ENCODE results near the gene HBG1.
"Not testable (repeated sequence)": the region's sequence is repeated elsewhere in the genome, so short reads cannot be mapped to it uniquely, and the experiment has no call there.

The HBG1 gene

DNA sequence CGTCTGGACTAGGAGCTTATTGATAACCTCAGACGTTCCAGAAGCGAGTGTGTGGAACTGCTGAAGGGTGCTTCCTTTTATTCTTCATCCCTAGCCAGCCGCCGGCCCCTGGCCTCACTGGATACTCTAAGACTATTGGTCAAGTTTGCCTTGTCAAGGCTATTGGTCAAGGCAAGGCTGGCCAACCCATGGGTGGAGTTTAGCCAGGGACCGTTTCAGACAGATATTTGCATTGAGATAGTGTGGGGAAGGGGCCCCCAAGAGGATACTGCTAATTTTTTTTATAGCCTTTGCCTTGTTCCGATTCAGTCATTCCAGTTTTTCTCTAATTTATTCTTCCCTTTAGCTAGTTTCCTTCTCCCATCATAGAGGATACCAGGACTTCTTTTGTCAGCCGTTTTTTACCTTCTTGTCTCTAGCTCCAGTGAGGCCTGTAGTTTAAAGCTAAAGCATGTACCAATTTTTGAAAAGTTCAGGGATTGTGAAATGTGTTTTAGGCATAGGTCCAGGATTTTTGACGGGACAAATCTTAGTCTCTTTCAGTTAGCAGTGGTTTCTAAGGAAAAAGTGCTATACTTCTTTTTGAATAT, at the start of gene HBG1:
Gene HBG1 (minus strand): TSS at position 51 of the 590 bp plus-strand sequence. CDS start 53 bp downstream, outside the sequence.
- DNase-seq: not testable (repeated sequence)

GRCh38 chr11:5298451-5298850, 48.8 kb upstream of the HBG1 start:
- DNase-seq: no peak

DNA sequence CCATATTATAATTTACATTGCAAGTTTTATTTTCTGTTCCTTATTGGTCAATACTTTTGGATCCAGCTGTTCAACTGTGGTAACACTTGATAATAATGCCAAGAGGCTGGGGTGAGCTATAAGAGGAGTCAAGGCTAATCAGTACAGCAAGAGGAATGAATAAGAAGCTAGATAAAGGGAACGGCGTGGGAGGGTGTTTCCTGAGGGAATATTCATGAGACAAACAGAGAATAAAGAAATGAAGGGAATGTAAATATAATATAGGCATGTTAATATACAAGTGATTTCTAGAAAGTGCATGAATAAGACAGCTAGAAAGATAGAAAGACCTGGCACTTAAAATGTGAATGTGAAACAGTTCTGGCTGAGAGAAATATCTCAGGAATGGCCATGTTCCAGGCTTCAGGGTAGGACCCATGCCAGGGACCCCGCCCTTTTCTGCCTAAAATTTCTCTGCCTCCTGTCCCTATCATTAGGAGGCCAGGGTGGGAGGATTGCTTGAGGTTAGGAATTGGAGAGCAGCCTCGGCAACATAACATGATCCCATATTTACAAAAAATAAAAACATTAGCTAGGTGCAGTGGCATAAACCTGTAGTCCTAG, 48.2 kb upstream of the HBG1 start:
- no peak for DNase-seq

DNA sequence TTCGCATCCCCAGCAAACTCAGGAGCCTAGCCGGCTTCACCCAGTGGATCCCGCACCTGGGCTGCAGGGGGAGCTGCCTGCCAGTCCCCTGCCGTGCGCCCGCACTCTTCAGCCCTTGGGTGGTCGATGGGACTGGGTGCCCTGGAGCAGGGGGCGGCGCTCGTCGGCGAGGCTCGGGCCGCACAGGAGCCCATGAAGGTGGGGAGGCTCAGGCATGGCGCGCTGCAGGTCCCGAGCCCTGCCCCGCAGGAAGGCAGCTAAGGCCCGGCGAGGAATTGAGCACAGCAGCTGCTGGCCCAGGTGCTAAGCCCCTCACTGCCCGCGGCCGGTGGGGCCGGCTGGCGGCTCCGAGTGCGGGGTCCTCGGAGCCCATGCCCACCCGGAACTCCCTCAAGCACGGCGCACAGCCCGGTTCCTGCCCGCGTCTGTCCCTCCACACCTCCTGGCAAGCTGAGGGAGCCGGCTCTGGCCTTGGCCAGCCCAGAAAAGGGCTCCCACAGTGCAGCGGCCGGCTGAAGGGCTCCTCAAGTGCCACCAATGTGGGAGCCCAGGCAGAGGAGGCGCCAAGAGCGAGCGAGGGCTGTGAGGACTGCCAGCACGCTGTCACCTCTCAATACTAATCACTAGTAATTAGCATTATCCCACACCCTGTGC, 44.8 kb upstream of the HBG1 start:
- not testable (repeated sequence) for DNase-seq

GRCh38 chr11:5293028-5293427, 43.4 kb upstream of the HBG1 start:
- no peak for DNase-seq

GRCh38 chr11:5291207-5291838, 41.7 kb upstream of the HBG1 start:
- no peak for DNase-seq

DNA sequence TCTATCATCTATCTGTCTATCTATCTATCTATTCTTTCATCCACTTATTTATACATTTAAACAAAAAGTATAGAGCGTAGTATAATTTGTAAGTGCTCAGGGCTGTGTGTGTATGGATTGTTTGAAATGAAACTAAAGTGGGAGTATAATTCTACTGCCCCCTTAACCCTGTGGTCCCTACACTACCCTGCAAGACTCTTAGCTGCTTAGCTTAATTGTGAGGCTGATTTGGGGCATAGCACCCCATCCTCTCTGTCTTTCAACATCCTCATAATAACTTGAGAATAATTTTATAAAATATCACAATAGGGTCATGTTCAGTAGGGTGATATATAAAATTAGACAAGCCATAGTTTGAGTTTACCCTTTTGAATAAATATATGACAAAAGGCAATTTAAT, 40.4 kb upstream of the HBG1 start:
- no peak for DNase-seq

DNA sequence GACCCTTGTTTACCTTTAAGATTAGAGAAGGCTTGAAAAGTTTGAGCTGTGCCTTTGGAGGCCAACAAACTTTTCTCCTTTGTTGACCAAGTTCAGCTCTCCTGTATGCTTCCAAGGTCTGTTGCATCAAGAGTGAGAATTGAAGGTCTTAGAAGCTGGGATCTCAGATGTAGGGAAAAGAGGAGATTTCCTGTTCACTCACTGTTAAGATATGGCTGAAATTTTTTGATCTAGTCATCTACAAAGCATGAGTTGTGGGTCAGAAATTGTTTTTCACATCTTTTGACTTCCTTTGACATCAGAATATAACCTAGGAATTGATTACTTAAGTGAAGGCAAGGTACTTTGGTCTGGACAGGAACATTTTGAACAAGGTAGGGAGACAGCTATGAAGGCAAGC, 40.0 kb upstream of the HBG1 start:
- DNase-seq: no peak

DNA sequence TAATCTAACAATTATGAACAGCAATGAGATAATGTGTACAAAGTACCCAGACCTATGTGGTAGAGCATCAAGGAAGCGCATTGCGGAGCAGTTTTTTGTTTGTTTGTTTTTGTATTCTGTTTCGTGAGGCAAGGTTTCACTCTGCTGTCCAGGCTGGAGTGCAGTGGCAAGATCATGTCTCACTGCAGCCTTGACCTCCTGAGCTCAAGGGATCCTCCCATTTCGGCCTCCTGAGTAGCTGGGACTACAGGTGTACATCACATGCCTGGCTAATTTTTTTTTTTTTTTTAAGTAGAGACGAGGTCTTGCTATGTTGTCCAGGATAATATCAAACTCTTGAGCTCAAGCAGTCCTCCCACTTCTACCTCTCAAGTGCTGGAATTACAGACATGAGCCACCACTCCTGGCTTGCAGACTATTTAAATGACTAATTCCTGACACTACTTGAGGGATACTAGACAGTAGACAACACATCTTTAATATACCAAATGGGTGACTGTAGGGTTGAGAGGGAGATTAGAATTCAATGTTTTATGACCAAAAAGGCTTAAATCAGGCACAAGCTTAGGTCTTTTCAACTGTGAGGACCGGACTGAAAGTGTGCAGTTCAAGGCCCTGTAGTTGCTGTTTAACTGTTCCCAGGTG, 39.4 kb upstream of the HBG1 start:
- no peak for DNase-seq

DNA sequence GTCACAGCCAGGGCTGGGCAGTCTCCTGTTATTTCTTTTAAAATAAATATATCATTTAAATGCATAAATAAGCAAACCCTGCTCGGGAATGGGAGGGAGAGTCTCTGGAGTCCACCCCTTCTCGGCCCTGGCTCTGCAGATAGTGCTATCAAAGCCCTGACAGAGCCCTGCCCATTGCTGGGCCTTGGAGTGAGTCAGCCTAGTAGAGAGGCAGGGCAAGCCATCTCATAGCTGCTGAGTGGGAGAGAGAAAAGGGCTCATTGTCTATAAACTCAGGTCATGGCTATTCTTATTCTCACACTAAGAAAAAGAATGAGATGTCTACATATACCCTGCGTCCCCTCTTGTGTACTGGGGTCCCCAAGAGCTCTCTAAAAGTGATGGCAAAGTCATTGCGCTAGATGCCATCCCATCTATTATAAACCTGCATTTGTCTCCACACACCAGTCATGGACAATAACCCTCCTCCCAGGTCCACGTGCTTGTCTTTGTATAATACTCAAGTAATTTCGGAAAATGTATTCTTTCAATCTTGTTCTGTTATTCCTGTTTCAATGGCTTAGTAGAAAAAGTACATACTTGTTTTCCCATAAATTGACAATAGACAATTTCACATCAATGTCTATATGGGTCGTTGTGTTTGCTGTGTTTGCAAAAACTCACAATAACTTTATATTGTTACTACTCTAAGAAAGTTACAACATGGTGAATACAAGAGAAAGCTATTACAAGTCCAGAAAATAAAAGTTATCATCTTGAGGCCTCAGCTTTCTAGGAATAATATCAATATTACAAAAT, 38.6 kb upstream of the HBG1 start:
- DNase-seq: no peak

DNA sequence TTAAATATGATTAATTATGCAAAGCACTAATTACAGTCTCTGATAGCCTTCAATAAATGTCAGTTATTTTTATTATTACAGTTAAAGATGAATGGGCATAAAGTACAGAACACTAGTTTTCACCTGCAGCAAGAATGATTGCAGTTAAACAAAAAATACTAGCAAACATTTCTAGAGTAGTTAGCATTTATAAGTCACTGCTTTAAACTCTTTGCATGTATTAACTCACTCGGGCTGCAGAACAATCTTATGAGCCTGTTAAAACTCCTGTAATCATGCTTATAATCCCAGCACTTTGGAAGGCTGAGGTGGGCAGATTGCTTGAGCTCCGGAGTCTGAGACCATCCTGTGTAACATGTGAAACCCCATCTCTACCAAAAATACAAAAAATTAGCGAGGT, 37.2 kb upstream of the HBG1 start:
- no peak for DNase-seq

- no peak for DNase-seq
Observed at GRCh38 chr11:5286351-5286750, 36.7 kb upstream of the HBG1 start.

GRCh38 chr11:5285703-5286340, 36.2 kb upstream of the HBG1 start:
- no peak for DNase-seq

- no peak for DNase-seq
Observed at GRCh38 chr11:5284637-5285036, 35.0 kb upstream of the HBG1 start.

DNA sequence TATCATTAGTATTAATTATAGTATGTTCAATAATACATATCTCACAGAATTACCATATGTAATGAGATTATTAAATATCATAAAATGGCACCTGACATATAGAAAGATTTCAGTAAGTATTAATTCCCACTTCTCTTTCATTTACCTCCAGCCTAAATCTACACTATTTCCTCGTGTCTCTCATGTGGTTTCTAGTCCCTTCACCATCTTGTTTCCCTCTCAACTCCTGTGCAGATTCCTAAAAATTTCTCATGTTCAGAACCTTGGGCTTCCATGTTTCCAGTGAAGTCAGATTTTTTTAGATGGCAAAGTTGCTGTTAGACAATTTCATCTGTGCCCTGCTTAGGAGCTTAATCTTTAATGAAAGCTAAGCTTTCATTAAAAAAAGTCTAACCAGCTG, 34.2 kb upstream of the HBG1 start:
- no peak for DNase-seq

DNA sequence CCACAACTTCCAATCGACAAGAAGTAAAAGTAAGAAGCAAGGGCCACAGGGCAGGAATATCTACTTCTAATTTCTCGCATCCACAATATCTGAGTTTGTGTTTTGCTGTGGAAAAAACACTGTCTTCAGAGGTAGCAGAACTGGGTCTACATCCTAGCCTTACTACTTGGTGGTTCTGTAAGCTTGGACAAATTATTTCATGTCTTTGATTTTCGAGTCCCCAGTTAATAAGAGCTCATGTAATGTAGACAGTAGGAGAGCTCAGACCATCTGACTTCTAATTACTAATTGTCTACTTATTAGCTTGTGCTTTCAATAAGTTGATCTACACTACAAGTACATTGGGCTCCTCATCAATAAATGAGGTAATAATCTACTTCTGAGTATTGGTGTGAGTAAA, 33.4 kb upstream of the HBG1 start:
- no peak for DNase-seq

- no peak for DNase-seq
Observed at GRCh38 chr11:5282628-5283027, 33.0 kb upstream of the HBG1 start.

DNA sequence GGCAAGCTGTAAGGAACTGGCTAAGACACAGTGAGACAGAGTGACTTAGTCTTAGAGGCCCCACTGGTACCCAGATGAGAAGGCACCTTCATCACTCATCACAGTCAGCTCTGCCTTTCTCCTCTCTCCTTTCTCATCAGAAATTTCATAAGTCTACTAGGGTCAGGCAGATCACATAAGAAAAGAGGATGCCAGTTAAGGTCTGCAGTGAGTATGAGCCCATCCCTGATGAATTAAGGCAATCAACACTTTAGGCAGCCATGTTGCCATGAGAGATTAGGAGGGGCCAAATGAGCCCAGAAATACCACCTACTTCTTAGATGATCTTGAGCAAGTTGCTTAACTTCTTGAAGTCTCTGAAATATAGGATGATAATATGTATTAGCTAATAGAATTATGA, 31.9 kb upstream of the HBG1 start:
- DNase-seq: no peak

GRCh38 chr11:5280582-5281102, 31.0 kb upstream of the HBG1 start:
- peak; percentile 39 for DNase-seq

DNA sequence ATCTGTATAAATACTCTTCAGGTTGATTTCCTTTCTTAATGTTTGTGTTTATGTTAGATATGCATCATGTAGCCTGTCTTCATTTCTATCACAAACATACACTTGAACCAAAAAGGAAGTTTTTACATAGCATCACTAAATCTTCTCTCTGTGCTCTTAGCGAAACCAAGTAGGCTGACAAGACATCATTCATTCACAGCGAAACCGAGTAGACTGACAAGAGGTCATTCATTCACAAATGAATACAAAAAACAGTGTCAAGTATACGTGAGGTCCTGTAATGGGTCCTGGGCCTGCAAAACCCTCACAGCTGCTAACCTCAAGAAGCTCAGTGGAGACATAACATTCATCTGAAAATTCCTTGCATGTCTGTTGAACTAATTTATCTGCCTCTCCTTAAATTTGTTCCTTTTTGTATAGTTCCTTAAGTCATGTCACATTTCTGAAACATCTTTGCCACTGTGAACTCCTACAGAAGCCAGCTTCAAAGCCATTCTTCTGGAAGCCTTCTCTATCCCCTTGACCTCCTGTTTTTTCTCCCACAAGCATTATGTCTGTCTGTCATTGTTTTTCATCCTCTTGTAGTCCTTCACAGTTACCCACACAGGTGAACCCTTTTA, 29.9 kb upstream of the HBG1 start:
- DNase-seq: no peak

DNA sequence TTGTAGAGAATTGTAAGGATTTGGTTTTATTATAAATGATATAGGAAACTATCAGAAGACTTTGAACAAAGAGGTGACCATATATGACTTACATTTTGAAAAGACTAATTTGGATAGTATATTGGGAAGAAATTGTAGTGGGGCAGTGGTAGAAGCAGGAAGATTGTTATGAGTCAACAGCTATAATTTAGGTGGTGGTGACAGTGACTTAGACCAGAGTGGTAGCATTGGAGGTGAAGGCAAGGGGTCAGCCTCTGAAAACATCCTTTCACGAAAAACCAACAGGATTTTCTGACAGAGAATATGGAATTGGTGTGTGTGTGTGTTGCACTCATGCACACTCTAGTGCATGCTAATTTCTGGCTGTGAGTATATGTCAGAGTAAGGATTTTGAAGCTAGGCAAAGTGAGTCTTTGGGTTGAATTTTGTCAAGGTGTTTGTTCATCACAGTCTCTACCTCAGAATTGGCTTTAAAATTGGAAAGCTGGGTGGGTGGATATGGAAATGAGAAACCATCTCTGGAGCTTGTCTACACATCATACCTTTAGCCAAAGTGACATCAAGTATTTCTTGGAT, 28.2 kb upstream of the HBG1 start:
- no peak for DNase-seq

All from CD4-positive, alpha-beta T cell treated with Interleukin-15 for 1 hour (primary cell).